Fibroblast of skin of back (primary cell): ENCODE measurements around the gene GPATCH4.
"Not testable (repeated sequence)": the region's sequence is repeated elsewhere in the genome, so short reads cannot be mapped to it uniquely, and the experiment has no call there.

Experiments used
- DNase-seq: peaks from one replicate; pipeline ENCODE4 v3.0.0-alpha.2; 2013

GPATCH4 gene

DNA sequence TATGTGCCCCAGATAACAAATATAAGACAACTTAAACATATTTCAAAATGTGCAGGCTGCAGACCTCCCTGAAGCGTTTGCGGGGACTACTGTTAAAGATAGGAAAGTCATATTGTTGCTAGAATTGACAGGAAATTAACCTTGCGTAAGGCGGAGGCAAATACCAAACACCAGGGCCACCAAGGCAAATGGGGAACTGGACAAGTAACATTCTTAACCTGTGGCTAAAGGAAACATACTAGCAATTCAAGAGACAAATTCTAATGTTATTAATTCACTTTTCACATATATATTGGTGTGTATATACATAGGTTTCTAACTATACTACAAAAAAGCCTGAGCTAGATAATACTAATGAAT is 24.8 kb upstream of the GPATCH4 start:
- no peak for DNase-seq

GRCh38 chr1:156625436-156626078 is 24.3 kb upstream of the GPATCH4 start:
- no peak for DNase-seq

GRCh38 chr1:156624814-156625435 is 23.6 kb upstream of the GPATCH4 start:
- no peak for DNase-seq

DNA sequence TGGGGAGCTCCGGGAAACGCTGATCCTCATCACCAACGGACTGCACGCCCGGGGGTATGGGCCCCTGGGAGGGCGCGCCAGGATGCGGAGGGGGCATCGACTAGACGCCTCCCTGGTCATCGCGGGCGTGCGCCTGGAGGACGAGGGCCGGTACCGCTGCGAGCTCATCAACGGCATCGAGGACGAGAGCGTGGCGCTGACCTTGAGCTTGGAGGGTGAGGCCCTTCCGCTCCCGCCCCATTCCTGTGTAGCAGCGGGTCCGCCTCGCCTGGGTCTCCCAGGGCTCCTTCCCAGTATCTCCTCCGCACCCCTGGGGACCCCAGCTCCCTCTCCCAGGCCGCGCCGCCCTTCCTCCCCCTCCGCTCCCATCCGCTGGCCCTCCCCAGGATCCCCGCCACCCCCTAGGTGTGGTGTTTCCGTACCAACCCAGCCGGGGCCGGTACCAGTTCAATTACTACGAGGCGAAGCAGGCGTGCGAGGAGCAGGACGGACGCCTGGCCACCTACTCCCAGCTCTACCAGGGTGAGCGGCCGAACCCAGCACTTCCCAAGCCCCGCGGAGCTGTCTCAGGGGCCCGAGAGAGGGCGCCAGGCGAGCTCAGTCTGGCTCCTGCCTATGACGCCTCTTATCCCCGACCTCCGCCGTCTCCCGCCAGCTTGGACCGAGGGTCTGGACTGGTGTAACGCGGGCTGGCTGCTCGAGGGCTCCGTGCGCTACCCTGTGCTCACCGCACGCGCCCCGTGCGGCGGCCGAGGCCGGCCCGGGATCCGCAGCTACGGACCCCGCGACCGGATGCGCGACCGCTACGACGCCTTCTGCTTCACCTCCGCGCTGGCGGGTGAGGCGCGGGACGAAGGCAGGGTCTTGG is 22.9 kb upstream of the GPATCH4 start:
- DNase-seq: peak; percentile 48

DNA sequence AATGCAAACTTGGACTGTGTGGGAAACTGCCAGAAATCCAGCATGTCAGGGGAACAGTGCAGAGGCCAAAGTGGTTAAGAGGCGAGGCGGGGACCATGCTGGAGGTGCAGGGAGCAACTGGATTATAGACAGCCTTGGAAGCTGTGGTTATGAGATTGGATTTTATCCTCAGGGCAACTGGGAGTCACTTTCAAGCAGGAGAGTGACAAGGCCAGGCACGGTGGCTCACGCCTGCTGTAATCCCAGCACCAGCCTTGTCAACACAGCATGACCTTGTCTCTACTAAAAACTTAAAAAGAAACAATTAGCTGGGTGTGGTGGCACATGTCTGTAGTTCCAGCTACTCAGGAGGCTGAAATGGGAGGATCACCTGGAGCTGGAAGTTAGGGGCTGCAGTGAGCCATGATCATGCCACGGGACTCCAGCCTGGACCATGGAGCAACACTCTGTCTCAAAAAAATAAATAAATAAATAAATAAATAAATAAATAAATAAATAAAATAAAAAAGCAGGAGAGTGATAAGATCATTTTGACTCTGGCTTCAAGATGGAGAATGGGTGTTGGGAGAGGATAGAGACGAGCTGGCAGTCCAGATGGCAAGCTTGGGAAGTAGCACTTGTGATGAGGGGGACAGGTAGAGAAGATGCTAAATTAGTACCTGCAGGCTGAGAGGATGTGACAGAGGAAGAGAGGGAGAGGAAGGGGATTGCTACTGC is 21.5 kb upstream of the GPATCH4 start:
- DNase-seq: no peak

DNA sequence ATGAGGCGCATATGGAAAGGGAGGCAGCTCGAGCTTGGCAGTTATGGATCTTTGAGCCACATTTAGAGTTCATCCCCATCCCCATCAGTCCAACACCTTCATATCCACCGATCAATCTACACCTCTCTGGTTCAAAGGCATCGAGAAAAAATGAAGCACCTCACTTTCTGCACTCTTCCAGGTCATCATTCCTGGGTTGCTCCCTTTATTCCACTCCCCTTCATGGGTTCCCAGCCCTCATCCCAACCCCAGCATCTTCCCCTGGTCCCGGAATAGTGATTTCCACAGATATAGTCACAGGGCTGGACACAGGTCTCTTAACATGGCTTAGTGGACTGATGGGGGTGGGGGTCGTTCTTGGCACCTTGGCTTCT is 18.3 kb upstream of the GPATCH4 start:
- DNase-seq: no peak

GRCh38 chr1:156618853-156619581 is 17.7 kb upstream of the GPATCH4 start, which contains the start of gene HAPLN2:
HAPLN2 (plus strand) TSS chr1:156619415; CDS start chr1:156623491, 4,076 bp downstream.
- no peak for DNase-seq

DNA sequence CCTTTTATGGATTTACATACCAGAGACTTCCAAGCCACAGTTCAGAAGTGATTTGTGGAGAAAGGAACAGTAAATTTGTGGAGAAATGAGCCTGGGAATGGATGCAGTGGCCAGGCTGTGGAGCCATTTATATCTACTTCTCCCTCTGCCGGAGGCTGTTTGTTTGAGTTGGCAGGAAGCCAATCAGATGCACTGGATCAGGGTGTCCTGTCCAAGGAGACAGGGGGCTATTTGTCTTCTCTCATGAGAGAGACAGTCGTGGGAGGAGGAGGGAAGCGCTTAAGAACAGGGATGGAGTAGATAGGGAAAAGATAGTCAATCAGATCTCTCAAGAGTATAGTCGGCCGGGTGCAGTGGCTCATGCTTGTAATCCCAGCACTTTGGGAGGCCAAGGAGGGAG is 15.2 kb upstream of the GPATCH4 start:
- DNase-seq: peak; percentile 27

DNA sequence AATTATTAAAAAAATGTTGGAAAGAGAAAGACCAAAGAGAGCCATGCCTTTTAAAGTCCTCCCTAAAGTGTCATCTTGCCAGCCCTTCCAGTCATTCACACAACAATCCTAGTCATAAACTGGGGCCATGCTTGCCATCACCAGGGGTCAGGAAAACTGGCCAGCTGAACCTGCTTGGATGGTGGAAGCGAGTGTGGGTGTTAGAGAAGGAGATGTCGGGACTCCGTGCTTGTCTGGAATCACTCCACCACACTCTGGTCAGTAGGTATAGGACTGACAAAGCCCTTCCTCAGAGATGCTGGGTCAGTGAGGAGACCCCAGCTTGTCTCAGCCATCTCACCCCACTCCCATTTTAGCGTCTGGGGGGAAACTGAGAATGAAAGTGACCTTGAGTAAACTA is 14.7 kb upstream of the GPATCH4 start:
- no peak for DNase-seq

- DNase-seq: no peak
These were observed 11.4 kb upstream of the GPATCH4 start for GRCh38 chr1:156612666-156613065.

GRCh38 chr1:156610072-156610471 is 8.8 kb upstream of the GPATCH4 start:
- not testable (repeated sequence) for DNase-seq

DNA sequence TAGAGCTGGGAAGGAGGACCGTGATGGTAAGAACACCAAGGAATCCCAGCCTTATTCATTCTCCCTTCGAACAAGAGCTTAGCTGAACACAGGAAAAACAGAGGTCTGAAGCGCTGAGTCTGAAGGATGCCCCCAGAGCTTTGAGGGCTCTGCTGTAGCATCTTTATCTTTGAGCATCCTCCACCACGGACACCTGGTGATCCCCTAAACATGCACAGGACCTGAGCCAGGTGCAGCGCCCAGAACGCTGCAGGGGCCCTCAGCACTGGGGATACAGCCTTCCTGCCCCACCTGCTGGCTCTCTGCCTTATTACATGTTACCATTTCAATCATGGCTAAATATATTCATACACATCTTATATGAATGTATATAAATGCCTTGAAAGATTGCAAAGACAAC is 7.7 kb upstream of the GPATCH4 start:
- peak; percentile 26 for DNase-seq

- peak; percentile 75 for DNase-seq
These were observed 6.9 kb upstream of the GPATCH4 start for GRCh38 chr1:156608036-156608674.

DNA sequence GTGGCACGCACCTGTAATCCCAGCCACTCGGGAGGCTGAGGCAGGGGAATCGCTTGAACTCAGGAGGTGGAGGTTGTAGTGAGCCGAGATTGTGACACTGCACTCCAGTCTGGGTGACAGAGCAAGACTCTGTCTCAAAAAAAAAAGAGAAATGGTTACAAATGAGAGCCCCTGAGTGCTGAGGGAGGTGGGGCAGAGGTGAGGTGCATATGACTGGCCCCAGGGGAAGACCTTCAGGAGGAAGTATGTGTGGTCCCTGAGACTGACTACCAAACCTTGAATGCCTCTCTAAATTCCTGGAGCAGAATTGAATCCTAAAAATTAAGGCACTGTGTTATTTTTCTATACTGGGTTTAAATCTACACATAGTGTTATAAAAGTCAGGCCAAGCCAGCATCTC is 6.1 kb upstream of the GPATCH4 start:
- DNase-seq: not testable (repeated sequence)

DNA sequence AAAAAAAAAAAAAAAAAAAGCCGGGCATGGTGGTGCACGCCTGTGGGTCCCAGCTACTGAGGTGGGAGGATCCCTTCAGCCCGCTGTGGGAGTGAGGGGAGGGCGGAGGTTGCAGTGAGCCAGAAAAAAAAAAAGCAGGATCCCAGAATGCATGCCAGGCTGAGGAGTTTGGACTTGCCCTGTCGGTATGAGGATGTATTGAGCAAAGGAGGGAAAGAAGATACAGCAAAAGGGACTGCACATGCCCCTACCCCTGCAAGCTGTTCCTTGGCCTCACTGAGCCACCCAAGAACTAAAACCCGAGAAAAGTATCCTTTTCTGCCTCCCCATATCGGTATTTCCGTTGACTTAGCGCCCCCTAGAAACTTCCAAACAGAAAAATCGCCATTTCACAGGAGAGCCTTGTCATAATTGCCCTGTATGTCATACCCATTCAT is 1.3 kb upstream of the GPATCH4 start:
- DNase-seq: peak; percentile 30

GRCh38 chr1:156601892-156602291 is 613 bp upstream of the GPATCH4 start:
- no peak for DNase-seq

GRCh38 chr1:156600733-156601121 is 552 bp downstream of the GPATCH4 start:
- no peak for DNase-seq

- no peak for DNase-seq
These were observed 1.5 kb downstream of the GPATCH4 start for GRCh38 chr1:156599811-156600210.

DNA sequence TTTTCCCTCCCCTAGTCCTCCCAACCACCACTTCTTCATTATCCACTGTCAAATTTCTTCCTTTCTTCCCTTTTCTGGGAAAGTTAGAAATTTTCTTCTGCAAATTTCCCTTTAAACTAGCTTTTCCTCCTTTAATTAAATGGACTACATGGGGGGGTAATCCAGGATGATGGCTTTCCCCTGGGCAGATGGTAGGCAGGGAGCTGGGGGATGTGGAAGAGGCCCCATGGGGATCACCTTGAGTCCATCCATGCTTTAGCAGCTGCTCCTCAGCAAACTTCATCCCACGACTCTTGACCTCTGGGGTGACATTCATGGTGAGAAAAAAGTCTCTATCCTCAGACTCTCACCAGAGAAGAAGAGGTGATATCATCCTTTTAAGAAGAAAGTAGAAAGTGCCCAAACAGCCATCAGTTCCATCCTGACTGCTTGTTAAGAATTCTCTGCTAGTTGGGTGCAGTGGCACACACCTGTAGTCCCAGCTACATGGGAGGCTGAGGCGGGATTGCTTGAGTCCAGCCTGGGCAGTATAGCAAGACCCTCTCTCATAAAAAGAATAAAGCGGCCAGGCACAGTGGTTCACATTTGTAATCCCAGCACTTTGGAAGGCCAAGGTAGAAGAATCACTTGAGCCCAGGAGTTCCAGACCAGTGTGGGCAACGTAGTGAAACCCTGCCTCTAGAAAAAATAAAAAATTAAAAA is 2.4 kb downstream of the GPATCH4 start:
- DNase-seq: no peak

- no peak for DNase-seq
These were observed 3.2 kb downstream of the GPATCH4 start for GRCh38 chr1:156598125-156598524.

DNA sequence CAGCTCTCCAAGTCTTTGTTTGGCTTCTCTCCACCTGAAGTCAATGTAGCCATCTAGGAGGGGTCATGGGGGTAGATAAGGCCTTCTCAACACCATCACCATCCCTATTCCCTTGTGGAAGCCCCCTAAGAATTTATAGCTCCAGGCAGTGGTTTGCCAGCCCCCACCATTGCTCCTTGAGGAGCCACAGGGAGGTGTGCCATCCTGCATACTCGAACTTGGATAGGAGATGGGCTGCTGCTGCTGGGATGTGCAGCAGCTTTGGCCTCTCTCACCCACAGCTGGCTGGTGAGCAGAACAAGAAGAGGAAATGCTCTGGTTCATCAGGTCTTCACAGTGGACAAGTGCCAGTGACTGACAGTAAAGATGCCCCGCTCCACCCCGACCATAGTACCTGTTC is 4.9 kb downstream of the GPATCH4 start:
- DNase-seq: no peak
